Suprapubic skin (tissue), 4 donors: Measurements from ENCODE around the gene C11orf21. TPM values are rescaled to one million over a fixed set of nuclear protein-coding genes. Genes with fewer than 3 reads are reported as not detected.

Experiments used
- DNase-seq, 2 donors: peaks; one replicate each; pipeline ENCODE4 v3.0.0-alpha.2; 2019; ENCODE audit warnings: low spot score in 2 of 2
- H3K27ac ChIP-seq: fragments of 200-600 bp; sonication (generic); one replicate; pipeline ENCODE4 v1.5.1; 2019
- H3K27me3 ChIP-seq: fragments of 200-600 bp; sonication (generic); one replicate; pipeline ENCODE4 v1.5.1; 2019
- H3K36me3 ChIP-seq: fragments of 200-600 bp; sonication (generic); one replicate; pipeline ENCODE4 v1.5.1; 2019
- H3K4me1 ChIP-seq: fragments of 200-600 bp; sonication (generic); one replicate; pipeline ENCODE4 v1.5.1; 2019
- H3K4me3 ChIP-seq: fragments of 200-600 bp; sonication (generic); one replicate; pipeline ENCODE4 v1.5.1; 2019; ENCODE audit warnings: mild to moderate bottlenecking
- H3K9me3 ChIP-seq: fragments of 200-600 bp; sonication (generic); one replicate; pipeline ENCODE4 v1.5.1; 2019
- EP300 ChIP-seq: sonication (generic); formaldehyde crosslinking; IDR thresholded peaks from one replicate; pipeline ENCODE4 v1.6.1; 2017; ENCODE audit warnings: antibody characterized with exemption
- POLR2A ChIP-seq, 2 donors: fragments of 450-650 bp; IDR thresholded peaks; one replicate each; pipeline ENCODE4 v1.6.1; 2017; ENCODE audit warnings: antibody characterized with exemption in 2 of 2, mild to moderate bottlenecking in 2 of 2, moderate library complexity in 2 of 2
- POLR2AphosphoS5 ChIP-seq, 3 donors: sonication (generic); formaldehyde crosslinking; IDR thresholded peaks; one replicate each; pipeline ENCODE4 v1.6.1; 2017; ENCODE audit warnings: antibody characterized with exemption in 3 of 3
- WGBS: methylation state at CpG from one replicate; pipeline ENCODE4 v1.1.5; 2018; 5-methylcytosine and 5-hydroxymethylcytosine counted together
- total RNA-seq, 4 donors: library from RNA; depleted of rRNA; stranded (reverse); fragments of >200 nt; gene quantifications; one replicate each; pipeline ENCODE4 v1.1.0, GENCODE V29; 2016
- TF ChIP-seq, protein P1 (sequence below), 2 donors: fragments of 200-600 bp in 1 of 2; fragments of 450-650 bp in 1 of 2; sonication (generic) in 1 of 2; IDR thresholded peaks; one replicate each; pipeline ENCODE4 v1.5.1; 2016 to 2019; ENCODE audit warnings: antibody characterized with exemption in 2 of 2, mild to moderate bottlenecking in 1 of 2, moderate library complexity in 1 of 2

Gene C11orf21
- total RNA-seq, 4 donors from 2014 or later = 1.2 to 2.5 TPM; not detected in 2

DNA sequence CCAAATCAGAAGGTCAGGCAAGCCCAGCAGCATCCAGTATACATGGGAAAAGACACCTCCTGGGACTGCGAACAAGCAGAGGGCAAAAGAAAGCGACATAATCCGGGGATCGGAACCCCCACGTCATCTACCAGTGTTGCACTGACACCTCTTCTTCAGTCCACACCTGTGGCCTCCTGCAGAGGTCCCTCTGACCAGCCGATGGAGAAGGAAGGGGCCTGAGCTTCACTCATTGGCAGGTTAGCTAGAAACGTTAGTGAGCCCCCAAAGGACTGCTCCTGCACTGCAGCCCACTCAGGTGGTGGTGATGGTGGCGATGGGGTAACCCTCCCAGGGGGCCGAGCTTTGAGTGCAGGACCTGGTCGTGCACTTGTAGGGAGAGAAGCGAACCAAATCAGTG is 53.5 kb downstream of the C11orf21 start:
- H3K4me1 ChIP-seq = no peaks in the 10 kb centered on the region
- H3K9me3 ChIP-seq = no peaks in the 10 kb centered on the region
- WGBS = 89% methylated on average over 11 of the region's 11 CpGs
- no peak overlapping the region for H3K27ac ChIP-seq
- no peaks in the 10 kb centered on the region for H3K27me3 ChIP-seq
- H3K36me3 ChIP-seq = no peaks in the 10 kb centered on the region
- no peak for DNase-seq
- TF ChIP-seq POLR2AphosphoS5 (IDR thresholded peaks at IDR 0.05) = no peak
- TF ChIP-seq POLR2A (IDR thresholded peaks at IDR 0.05) = no peak
- no peak for TF ChIP-seq EP300
- TF ChIP-seq, protein P1, sequence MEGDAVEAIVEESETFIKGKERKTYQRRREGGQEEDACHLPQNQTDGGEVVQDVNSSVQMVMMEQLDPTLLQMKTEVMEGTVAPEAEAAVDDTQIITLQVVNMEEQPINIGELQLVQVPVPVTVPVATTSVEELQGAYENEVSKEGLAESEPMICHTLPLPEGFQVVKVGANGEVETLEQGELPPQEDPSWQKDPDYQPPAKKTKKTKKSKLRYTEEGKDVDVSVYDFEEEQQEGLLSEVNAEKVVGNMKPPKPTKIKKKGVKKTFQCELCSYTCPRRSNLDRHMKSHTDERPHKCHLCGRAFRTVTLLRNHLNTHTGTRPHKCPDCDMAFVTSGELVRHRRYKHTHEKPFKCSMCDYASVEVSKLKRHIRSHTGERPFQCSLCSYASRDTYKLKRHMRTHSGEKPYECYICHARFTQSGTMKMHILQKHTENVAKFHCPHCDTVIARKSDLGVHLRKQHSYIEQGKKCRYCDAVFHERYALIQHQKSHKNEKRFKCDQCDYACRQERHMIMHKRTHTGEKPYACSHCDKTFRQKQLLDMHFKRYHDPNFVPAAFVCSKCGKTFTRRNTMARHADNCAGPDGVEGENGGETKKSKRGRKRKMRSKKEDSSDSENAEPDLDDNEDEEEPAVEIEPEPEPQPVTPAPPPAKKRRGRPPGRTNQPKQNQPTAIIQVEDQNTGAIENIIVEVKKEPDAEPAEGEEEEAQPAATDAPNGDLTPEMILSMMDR (IDR thresholded peaks at IDR 0.05) = no peak
- H3K4me3 ChIP-seq = no peak overlapping the region

DNA sequence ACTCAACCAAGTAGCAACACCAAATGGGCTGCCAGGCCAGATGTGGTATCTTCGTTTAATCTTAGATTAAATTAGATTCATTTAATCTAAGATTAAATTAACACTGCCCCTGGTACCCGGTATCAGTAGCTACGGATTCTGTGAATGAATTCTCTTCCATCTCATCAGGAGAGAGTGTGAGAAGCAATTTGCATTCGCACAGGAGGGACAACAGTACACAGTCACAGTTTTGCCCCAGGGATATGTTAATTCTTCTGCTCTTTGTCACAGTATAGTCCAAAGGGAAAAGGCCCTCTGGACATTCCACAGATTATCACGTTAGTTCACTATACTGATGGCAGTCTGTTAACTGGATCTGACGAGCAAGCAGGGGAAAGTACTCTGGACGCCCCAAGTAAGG is 54.2 kb downstream of the C11orf21 start:
- Histone ChIP-seq H3K27me3 (no peaks in the 10 kb centered on the region), H3K4me1 (no peaks in the 10 kb centered on the region), H3K36me3 (no peaks in the 10 kb centered on the region), H3K27ac (no peak overlapping the region), H3K4me3 (no peak overlapping the region), H3K9me3 (no peaks in the 10 kb centered on the region)
- no peak for TF ChIP-seq POLR2A (IDR thresholded peaks at IDR 0.05)
- TF ChIP-seq, protein P1 (IDR thresholded peaks at IDR 0.05) = no peak
- no peak for TF ChIP-seq POLR2AphosphoS5 (IDR thresholded peaks at IDR 0.05)
- no peak for TF ChIP-seq EP300
- DNase-seq = no peak
- WGBS = 66% methylated on average over 7 of the region's 7 CpGs

Other genes starting within 250 kb of the C11orf21 start
- gene IGF2, start 162.5 kb downstream of the C11orf21 start, total RNA-seq = 1 to 10 TPM; 3.2 to 9.7 (median 5.6) TPM
- not detected for gene INS, start 140.7 kb downstream of the C11orf21 start, total RNA-seq
- 1 to 10 TPM in 1 of 4 donors, under 1 TPM in 1, not detected in 2; 0.34 to 1.0 TPM for gene TH, start 130.1 kb downstream of the C11orf21 start, total RNA-seq
- 10 to 100 TPM; 11.4 to 18.0 (median 15.9) TPM for gene ASCL2, start 31.3 kb downstream of the C11orf21 start, total RNA-seq
- 1 to 10 TPM in 1 of 4 donors, under 1 TPM in 1, not detected in 2; 0.26 to 4.3 TPM for gene TSPAN32, start 95 bp upstream of the C11orf21 start, total RNA-seq
- gene CD81, start 75.4 kb upstream of the C11orf21 start, total RNA-seq = 100 to 1,000 TPM; 234 to 340 (median 277) TPM
- gene TSSC4, start 98.8 kb upstream of the C11orf21 start, total RNA-seq = 10 to 100 TPM; 25.7 to 60.9 (median 51.4) TPM
- gene TRPM5, start 142.6 kb upstream of the C11orf21 start, total RNA-seq = under 1 TPM in 1 of 4 donors, not detected in 3; 0.29 TPM
- gene KCNQ1, start 143.1 kb upstream of the C11orf21 start, total RNA-seq = 1 to 10 TPM in 2 of 4 donors, under 1 TPM in 2; 0.89 to 2.2 (median 1.3) TPM